T-helper 2 cell treated with Interferon-gamma antibody and Interleukin-4, amounts not matched to agents 5 μg/mL and 100 μg/mL, for 36 hours (primary cell): ENCODE measurements around the gene TEX44.

Experiments
- DNase-seq: peaks from one replicate; pipeline ENCODE4 v3.0.0; 2021; ENCODE audit warnings: low spot score
- H3K27ac Mint-ChIP-seq: one replicate; pipeline ENCODE4 v1.8.0; 2021; ENCODE audit warnings: mild to moderate bottlenecking, mixed read lengths
- H3K27me3 Mint-ChIP-seq: one replicate; pipeline ENCODE4 v1.8.0; 2021; ENCODE audit warnings: low read depth, mixed read lengths
- H3K36me3 Mint-ChIP-seq: one replicate; pipeline ENCODE4 v1.8.0; 2021; ENCODE audit warnings: low read depth, mixed read lengths
- H3K4me1 Mint-ChIP-seq: one replicate; pipeline ENCODE4 v1.8.0; 2021; ENCODE audit warnings: low read depth, mixed read lengths
- H3K4me3 Mint-ChIP-seq: one replicate; pipeline ENCODE4 v1.8.0; 2022; ENCODE audit warnings: mild to moderate bottlenecking, moderate library complexity, mixed read lengths
- H3K9me3 Mint-ChIP-seq: one replicate; pipeline ENCODE4 v1.8.0; 2021; ENCODE audit warnings: mixed read lengths

TEX44 gene

GRCh38 chr2:231622963-231623362 lies 30.3 kb downstream of the TEX44 start:
- no peaks in the 10 kb centered on the region for H3K9me3 Mint-ChIP-seq
- no peak overlapping the region for H3K4me3 Mint-ChIP-seq
- H3K27me3 Mint-ChIP-seq, result no peaks in the 10 kb centered on the region
- no peak for DNase-seq
- no peaks in the 10 kb centered on the region for H3K36me3 Mint-ChIP-seq
- H3K27ac Mint-ChIP-seq, result peak overlapping the region; percentile 57
- H3K4me1 Mint-ChIP-seq, result peaks cover 33% of the 10 kb centered on the region

GRCh38 chr2:231626449-231626848 lies 33.8 kb downstream of the TEX44 start:
- peak overlapping the region; percentile 22 for H3K27ac Mint-ChIP-seq
- H3K36me3 Mint-ChIP-seq, result no peaks in the 10 kb centered on the region
- H3K4me3 Mint-ChIP-seq, result no peak overlapping the region
- H3K9me3 Mint-ChIP-seq, result no peaks in the 10 kb centered on the region
- peaks cover 26% of the 10 kb centered on the region for H3K4me1 Mint-ChIP-seq
- no peak for DNase-seq
- H3K27me3 Mint-ChIP-seq, result no peaks in the 10 kb centered on the region

GRCh38 chr2:231627384-231628120 lies 34.9 kb downstream of the TEX44 start:
- Mint-ChIP-seq H3K4me3 (peak overlapping the region; percentile 85), H3K4me1 (peaks cover 17% of the 10 kb centered on the region), H3K9me3 (no peaks in the 10 kb centered on the region), H3K36me3 (no peaks in the 10 kb centered on the region), H3K27ac (peak overlapping the region; percentile 93), H3K27me3 (no peaks in the 10 kb centered on the region)
- no peak for DNase-seq

- Mint-ChIP-seq H3K36me3 (no peaks in the 10 kb centered on the region), H3K27ac (no peak overlapping the region), H3K9me3 (no peaks in the 10 kb centered on the region), H3K4me1 (peaks cover 12% of the 10 kb centered on the region), H3K4me3 (no peak overlapping the region), H3K27me3 (no peaks in the 10 kb centered on the region)
- DNase-seq, result no peak
Measured at GRCh38 chr2:231632559-231633142, 40.0 kb downstream of the TEX44 start.

GRCh38 chr2:231633241-231633976 lies 40.7 kb downstream of the TEX44 start:
- H3K4me1 Mint-ChIP-seq, result peaks cover 6% of the 10 kb centered on the region
- no peak for DNase-seq
- no peaks in the 10 kb centered on the region for H3K36me3 Mint-ChIP-seq
- H3K4me3 Mint-ChIP-seq, result no peak overlapping the region
- H3K9me3 Mint-ChIP-seq, result no peaks in the 10 kb centered on the region
- no peaks in the 10 kb centered on the region for H3K27me3 Mint-ChIP-seq
- peak overlapping the region; percentile 3 for H3K27ac Mint-ChIP-seq

GRCh38 chr2:231634412-231634811 lies 41.7 kb downstream of the TEX44 start:
- DNase-seq, result no peak
- Mint-ChIP-seq H3K9me3 (no peaks in the 10 kb centered on the region), H3K4me3 (no peak overlapping the region), H3K4me1 (peaks cover 4% of the 10 kb centered on the region), H3K36me3 (no peaks in the 10 kb centered on the region), H3K27ac (no peak overlapping the region), H3K27me3 (no peaks in the 10 kb centered on the region)

GRCh38 chr2:231634951-231635875 lies 42.5 kb downstream of the TEX44 start:
- no peak for DNase-seq

GRCh38 chr2:231640241-231640640 lies 47.6 kb downstream of the TEX44 start:
- no peaks in the 10 kb centered on the region for H3K36me3 Mint-ChIP-seq
- DNase-seq, result no peak
- no peaks in the 10 kb centered on the region for H3K27me3 Mint-ChIP-seq
- no peak overlapping the region for H3K27ac Mint-ChIP-seq
- peaks cover 22% of the 10 kb centered on the region for H3K4me1 Mint-ChIP-seq
- no peaks in the 10 kb centered on the region for H3K9me3 Mint-ChIP-seq
- no peak overlapping the region for H3K4me3 Mint-ChIP-seq

More at GRCh38 chr2:231634951-231635875, 42.5 kb downstream of the TEX44 start:
- Mint-ChIP-seq H3K27ac (no peak overlapping the region), H3K4me1 (peaks cover 5% of the 10 kb centered on the region), H3K4me3 (no peak overlapping the region), H3K36me3 (no peaks in the 10 kb centered on the region), H3K9me3 (no peaks in the 10 kb centered on the region), H3K27me3 (no peaks in the 10 kb centered on the region)

- Mint-ChIP-seq H3K4me3 (no peak overlapping the region), H3K27ac (no peak overlapping the region), H3K4me1 (peaks cover 22% of the 10 kb centered on the region), H3K9me3 (no peaks in the 10 kb centered on the region), H3K27me3 (no peaks in the 10 kb centered on the region), H3K36me3 (no peaks in the 10 kb centered on the region)
- DNase-seq, result no peak
Measured at GRCh38 chr2:231640641-231641111, 48.0 kb downstream of the TEX44 start.

- Mint-ChIP-seq H3K4me3 (peak overlapping the region; percentile 75), H3K27me3 (no peaks in the 10 kb centered on the region), H3K27ac (peak overlapping the region; percentile 88), H3K4me1 (peaks cover 28% of the 10 kb centered on the region), H3K36me3 (no peaks in the 10 kb centered on the region), H3K9me3 (no peaks in the 10 kb centered on the region)
- peak; percentile 86 for DNase-seq
Measured at GRCh38 chr2:231642631-231643494, 50.2 kb downstream of the TEX44 start.

GRCh38 chr2:231643495-231643888 lies 50.8 kb downstream of the TEX44 start:
- no peaks in the 10 kb centered on the region for H3K27me3 Mint-ChIP-seq
- H3K4me1 Mint-ChIP-seq, result peaks cover 29% of the 10 kb centered on the region
- no peaks in the 10 kb centered on the region for H3K36me3 Mint-ChIP-seq
- no peak for DNase-seq
- no peak overlapping the region for H3K27ac Mint-ChIP-seq
- H3K9me3 Mint-ChIP-seq, result no peaks in the 10 kb centered on the region
- no peak overlapping the region for H3K4me3 Mint-ChIP-seq
